ENCODE results near the gene TGDS.

Gene TGDS

DNA sequence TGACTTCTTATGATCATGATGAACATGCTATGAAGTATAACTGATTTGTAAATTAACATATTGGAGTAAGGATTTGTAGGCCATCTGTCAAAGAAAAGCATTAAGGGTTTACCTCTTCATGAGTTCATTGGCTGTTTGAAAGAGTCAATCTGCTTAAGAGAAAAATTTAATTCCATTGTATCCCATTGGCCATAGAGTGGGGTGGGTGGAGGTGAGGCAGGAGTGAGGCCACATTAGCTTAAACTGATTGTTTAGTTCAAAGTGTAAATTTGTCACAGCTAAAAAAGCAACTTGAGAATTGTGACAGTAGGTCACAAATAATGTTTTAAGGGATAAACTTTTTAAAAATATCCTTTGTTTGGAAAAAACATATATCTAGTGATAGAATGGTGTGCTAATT, 17.1 kb upstream of the TGDS start:
- peaks cover 41% of the 10 kb centered on the region for H3K36me3 ChIP-seq (ENCODE audit: insufficient read depth, low read length)

DNA sequence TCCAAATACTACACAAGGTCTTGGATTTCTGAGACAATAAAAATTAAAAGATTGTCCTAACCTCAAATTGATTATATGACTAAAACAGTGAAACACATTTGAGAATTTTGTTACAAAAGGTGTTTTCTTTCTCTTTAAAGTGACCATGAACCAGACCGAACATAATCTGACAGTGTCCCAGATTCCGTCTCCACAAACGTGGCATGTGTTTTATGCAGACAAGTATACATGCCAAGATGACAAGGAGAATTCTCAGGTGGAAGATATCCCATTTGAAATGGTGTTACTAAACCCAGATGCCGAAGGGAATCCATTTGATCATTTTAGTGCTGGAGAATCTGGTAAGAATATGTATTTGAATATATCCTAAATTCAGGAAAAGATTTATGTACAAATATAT, 16.1 kb upstream of the TGDS start:
- Histone ChIP-seq H3K4me1 (ENCODE audit: insufficient read depth, low read length) (no peaks in the 10 kb centered on the region), H3K9me3 (ENCODE audit: low read length) (peaks cover 2% of the 10 kb centered on the region), H3K27me3 (ENCODE audit: insufficient read depth, low read length) (no peaks in the 10 kb centered on the region), H3K36me3 (ENCODE audit: insufficient read depth, low read length) (peaks cover 51% of the 10 kb centered on the region), H2AFZ (ENCODE audit: low read depth, low read length) (no peak overlapping the region), H3K4me3 (ENCODE audit: low read length) (no peak overlapping the region)

More for the DNA sequence above, 17.1 kb upstream of the TGDS start:
- Histone ChIP-seq H2AFZ (ENCODE audit: low read depth, low read length) (no peak overlapping the region), H3K4me1 (ENCODE audit: insufficient read depth, low read length) (peaks cover 2% of the 10 kb centered on the region), H3K4me3 (ENCODE audit: low read length) (no peak overlapping the region), H3K27me3 (ENCODE audit: insufficient read depth, low read length) (no peaks in the 10 kb centered on the region), H3K9me3 (ENCODE audit: low read length) (peaks cover 2% of the 10 kb centered on the region)

DNA sequence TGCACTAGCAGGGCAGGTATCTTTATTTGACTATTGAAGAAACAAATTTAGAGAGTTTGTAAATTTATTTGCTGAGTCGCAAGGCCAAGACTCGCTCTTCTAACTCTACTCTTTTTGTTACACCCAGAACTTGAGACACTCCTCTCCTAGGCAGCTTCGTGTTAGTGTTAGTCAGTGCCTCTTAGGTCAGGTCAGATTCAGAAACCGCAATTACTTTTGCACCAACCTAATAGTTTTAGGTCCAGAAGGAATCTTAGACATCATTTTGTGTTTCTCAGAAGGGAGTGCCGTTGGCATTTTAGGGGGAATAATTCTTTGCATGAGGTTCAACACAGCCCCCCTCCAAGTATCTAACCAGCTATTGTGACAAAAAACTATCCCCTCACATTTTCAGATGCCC, 14.5 kb upstream of the TGDS start:
- H2AFZ ChIP-seq (ENCODE audit: low read depth, low read length): no peak overlapping the region
- no peaks in the 10 kb centered on the region for H3K4me1 ChIP-seq (ENCODE audit: insufficient read depth, low read length)
- H3K9me3 ChIP-seq (ENCODE audit: low read length): peaks cover 2% of the 10 kb centered on the region
- H3K27me3 ChIP-seq (ENCODE audit: insufficient read depth, low read length): no peaks in the 10 kb centered on the region
- no peak overlapping the region for H3K4me3 ChIP-seq (ENCODE audit: low read length)
- H3K36me3 ChIP-seq (ENCODE audit: insufficient read depth, low read length): peaks cover 65% of the 10 kb centered on the region

DNA sequence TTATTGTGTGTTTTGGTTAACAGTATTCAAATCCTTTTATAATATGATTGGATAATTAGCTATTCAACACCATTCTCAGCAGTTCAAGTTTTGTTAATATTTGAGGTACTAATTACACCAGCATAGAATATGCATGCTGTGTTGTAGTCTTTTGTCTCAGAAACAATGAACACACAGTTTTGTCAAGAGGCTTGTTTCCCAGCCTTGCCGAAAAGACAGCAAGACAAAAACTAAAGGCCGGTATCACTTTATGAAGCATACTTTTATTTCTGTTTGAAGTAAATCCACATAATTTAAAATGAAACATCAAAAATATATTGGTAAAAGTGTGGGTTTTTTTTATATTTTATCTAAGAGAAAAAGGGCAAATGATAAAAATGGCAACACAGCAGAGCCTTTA, 13.2 kb upstream of the TGDS start:
- peaks cover 2% of the 10 kb centered on the region for H3K9me3 ChIP-seq (ENCODE audit: low read length)
- H3K36me3 ChIP-seq (ENCODE audit: insufficient read depth, low read length): peaks cover 68% of the 10 kb centered on the region
- H3K27me3 ChIP-seq (ENCODE audit: insufficient read depth, low read length): no peaks in the 10 kb centered on the region
- H3K4me3 ChIP-seq (ENCODE audit: low read length): no peak overlapping the region
- H3K4me1 ChIP-seq (ENCODE audit: insufficient read depth, low read length): no peaks in the 10 kb centered on the region
- H2AFZ ChIP-seq (ENCODE audit: low read depth, low read length): no peak overlapping the region

DNA sequence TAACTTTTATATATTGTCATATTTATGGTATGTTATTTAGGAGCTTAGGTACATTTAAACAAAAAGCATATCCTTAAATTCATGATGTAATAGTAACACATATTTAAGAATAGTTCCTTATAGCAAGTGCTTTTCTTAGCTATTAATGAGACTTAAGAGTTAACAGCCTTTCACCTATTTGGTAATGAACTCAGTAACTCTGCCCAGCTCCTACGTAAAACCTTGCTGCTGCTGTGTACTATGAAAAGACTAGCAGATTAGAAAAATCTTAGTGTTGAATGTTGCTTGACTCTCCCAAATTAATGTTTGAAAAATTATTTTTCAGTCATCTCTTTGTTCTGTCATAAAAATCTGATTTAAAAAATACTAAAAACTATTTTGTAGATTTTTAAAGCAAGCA, 12.6 kb upstream of the TGDS start:
- Histone ChIP-seq H3K4me1 (ENCODE audit: insufficient read depth, low read length) (no peaks in the 10 kb centered on the region), H2AFZ (ENCODE audit: low read depth, low read length) (no peak overlapping the region), H3K27me3 (ENCODE audit: insufficient read depth, low read length) (no peaks in the 10 kb centered on the region), H3K4me3 (ENCODE audit: low read length) (no peak overlapping the region), H3K36me3 (ENCODE audit: insufficient read depth, low read length) (peaks cover 63% of the 10 kb centered on the region), H3K9me3 (ENCODE audit: low read length) (peaks cover 2% of the 10 kb centered on the region)

DNA sequence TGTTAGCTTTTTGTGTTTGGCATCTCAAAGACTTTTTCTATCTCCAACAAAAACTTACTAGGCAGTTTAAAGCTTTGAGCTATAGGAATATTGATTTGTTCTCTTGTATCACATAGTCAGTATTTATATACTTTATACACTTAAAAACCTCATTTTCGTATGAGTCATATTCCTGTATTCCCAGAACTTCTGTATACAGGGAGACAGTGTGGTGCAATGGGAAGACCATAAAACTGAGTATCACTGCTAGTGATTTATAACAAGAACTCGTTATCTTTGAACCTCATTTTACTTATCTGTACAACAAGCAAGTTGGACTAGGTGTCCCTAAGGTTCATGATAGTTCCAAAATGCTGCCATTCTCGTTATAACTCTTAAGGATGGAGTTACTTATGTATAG, 12.0 kb upstream of the TGDS start:
- peaks cover 59% of the 10 kb centered on the region for H3K36me3 ChIP-seq (ENCODE audit: insufficient read depth, low read length)
- no peak overlapping the region for H2AFZ ChIP-seq (ENCODE audit: low read depth, low read length)
- no peaks in the 10 kb centered on the region for H3K27me3 ChIP-seq (ENCODE audit: insufficient read depth, low read length)
- H3K4me3 ChIP-seq (ENCODE audit: low read length): no peak overlapping the region
- peaks cover 5% of the 10 kb centered on the region for H3K4me1 ChIP-seq (ENCODE audit: insufficient read depth, low read length)
- peaks cover 2% of the 10 kb centered on the region for H3K9me3 ChIP-seq (ENCODE audit: low read length)

DNA sequence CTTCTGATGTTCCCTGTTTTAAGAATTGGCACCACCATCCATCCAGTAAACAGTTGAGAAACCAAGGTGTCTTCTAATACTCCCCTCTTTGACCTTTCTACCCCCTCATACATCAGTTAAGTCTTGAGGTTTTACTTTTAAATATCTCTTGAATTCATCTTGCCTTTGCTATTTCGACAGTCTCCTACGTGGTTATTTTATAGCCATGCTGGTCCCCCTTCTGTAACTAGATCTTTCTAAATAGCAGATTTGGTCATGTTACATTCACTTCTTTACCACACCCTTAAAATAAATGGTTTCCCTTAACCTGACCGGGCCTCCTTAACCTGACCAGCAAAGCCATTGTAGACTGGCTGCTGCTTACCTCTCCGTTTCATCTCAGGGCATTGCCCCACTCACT, 11.1 kb upstream of the TGDS start:
- no peak overlapping the region for H2AFZ ChIP-seq (ENCODE audit: low read depth, low read length)
- peaks cover 10% of the 10 kb centered on the region for H3K4me1 ChIP-seq (ENCODE audit: insufficient read depth, low read length)
- peaks cover 50% of the 10 kb centered on the region for H3K36me3 ChIP-seq (ENCODE audit: insufficient read depth, low read length)
- no peaks in the 10 kb centered on the region for H3K27me3 ChIP-seq (ENCODE audit: insufficient read depth, low read length)
- peaks cover 2% of the 10 kb centered on the region for H3K9me3 ChIP-seq (ENCODE audit: low read length)
- H3K4me3 ChIP-seq (ENCODE audit: low read length): no peak overlapping the region

DNA sequence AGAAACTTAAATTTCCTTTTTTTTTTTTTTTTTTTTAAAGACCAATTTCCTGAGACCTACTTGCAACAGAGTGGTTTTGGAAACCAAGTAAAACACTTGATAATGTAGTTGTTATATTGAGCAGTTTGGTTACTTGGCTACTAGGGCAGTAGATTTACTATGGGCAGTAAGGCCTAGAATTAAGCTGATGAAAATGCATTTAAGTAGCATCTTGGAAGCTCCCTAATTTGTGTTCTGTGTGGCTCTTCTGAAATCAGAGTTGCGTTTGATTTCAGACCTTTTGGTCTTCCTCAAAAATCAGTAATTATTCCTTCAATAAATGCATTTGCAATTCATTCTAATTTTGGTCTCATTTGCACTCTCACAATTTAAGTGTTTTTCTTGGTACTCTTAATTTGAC, 6.5 kb upstream of the TGDS start:
- peaks cover 12% of the 10 kb centered on the region for H3K4me1 ChIP-seq (ENCODE audit: insufficient read depth, low read length)
- H3K36me3 ChIP-seq (ENCODE audit: insufficient read depth, low read length): peaks cover 22% of the 10 kb centered on the region
- H2AFZ ChIP-seq (ENCODE audit: low read depth, low read length): peak overlapping the region; percentile 83
- peaks cover 3% of the 10 kb centered on the region for H3K9me3 ChIP-seq (ENCODE audit: low read length)
- peak overlapping the region; percentile 98 for H3K4me3 ChIP-seq (ENCODE audit: low read length)
- H3K27me3 ChIP-seq (ENCODE audit: insufficient read depth, low read length): no peaks in the 10 kb centered on the region

DNA sequence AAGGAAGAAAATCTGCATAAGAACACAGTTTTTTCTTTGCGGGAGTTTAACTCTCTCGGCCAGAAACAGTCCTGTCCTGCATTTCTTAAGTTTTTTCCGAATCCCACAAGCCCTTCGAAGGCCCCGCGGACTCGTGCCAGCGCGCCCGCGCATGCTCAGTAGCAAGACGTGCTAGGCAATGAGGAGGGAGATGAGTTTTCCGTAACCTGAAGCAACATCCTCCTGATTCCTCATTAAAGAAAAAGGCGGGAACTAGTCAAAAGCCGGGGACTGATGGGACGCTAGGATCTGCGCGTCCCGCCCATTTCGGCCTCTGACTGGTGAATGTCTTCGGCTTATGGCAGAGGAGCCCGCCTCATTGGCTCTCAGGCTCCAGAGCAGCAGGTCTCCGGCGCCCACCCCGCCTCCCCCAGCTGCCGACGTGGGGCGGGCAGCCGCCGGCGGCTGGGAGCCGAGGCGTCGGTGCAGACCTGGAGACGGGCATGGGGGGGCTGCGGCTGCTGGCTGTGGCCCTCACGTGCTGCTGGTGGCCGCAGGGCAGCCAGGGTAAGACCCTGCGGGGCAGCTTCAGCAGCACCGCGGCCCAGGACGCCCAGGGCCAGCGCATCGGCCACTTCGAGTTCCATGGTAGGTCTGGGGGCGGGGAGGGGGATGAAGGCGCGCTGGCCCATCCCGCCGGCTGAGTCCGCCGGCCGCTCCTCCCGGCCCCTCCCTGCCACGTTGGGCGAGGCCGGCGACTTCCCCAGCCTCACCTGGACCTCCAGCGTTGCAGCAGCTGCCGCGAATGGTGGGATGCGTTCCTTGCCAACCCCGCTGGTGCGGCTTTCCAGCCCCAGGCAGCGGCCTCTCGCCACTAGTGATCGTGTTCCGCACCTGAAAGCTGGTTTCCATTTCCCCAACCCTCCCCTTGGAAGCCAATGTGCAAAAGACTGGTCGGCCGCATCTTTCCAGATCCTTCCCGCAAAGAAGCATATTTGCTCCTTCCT, 5.8 kb upstream of the TGDS start, which contains the start of gene GPR180:
TSS of gene GPR180 (plus strand) at position 412 of the 986 bp plus-strand sequence. CDS start at position 483, 71 bp downstream.
- peak within 1 kb of the TSS; percentile 98 for H3K4me3 ChIP-seq (ENCODE audit: low read length)
- no peaks in the 10 kb centered on the region for H3K27me3 ChIP-seq (ENCODE audit: insufficient read depth, low read length)
- peaks cover 12% of the 10 kb centered on the region for H3K4me1 ChIP-seq (ENCODE audit: insufficient read depth, low read length)
- peaks cover 15% of the 10 kb centered on the region for H3K36me3 ChIP-seq (ENCODE audit: insufficient read depth, low read length)
- H2AFZ ChIP-seq (ENCODE audit: low read depth, low read length): peak within 1 kb of the TSS; percentile 83
- H3K9me3 ChIP-seq (ENCODE audit: low read length): peaks cover 3% of the 10 kb centered on the region

DNA sequence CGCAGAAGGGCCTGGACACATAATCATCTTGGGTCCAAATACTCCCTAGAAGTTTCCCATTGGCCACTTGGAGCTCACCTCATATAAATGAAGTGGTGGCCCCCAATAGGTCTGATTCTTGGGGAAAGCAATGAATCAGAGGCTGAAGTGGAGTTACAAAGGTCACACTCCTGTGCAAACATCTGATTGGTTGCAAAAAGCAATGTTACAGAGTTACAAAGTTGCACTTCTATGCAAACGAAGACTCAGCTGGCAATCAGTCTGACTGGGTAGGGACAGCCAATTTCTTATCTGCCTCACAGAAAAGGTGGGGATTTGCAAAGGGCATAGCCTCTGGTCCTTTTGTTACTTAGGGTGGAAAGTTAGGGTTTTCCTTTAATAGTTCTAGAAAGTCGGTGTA, 3.9 kb upstream of the TGDS start:
- Histone ChIP-seq H2AFZ (ENCODE audit: low read depth, low read length) (no peak overlapping the region), H3K9me3 (ENCODE audit: low read length) (peaks cover 3% of the 10 kb centered on the region), H3K36me3 (ENCODE audit: insufficient read depth, low read length) (no peaks in the 10 kb centered on the region), H3K4me3 (ENCODE audit: low read length) (no peak overlapping the region), H3K27me3 (ENCODE audit: insufficient read depth, low read length) (no peaks in the 10 kb centered on the region), H3K4me1 (ENCODE audit: insufficient read depth, low read length) (peaks cover 22% of the 10 kb centered on the region)

DNA sequence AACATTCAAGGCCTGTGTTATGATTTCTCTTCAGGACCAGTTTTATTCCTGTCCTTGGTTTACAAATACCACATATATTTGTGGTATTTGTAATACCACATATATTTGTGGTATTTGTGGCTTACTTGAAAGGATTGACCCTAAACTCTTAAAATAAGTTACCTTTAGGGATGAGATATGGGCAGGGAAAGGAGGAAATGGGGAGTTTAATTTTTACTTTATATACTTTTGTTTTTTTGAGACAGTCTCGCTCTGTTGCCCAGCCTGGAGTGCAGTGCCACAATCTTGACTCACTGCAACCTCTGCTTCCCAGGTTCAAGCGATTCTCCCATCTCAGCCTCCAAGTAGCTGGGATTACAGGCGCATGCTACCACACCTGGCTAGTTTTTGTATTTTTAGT, 2.3 kb upstream of the TGDS start:
- no peak overlapping the region for H2AFZ ChIP-seq (ENCODE audit: low read depth, low read length)
- peaks cover 3% of the 10 kb centered on the region for H3K9me3 ChIP-seq (ENCODE audit: low read length)
- no peaks in the 10 kb centered on the region for H3K27me3 ChIP-seq (ENCODE audit: insufficient read depth, low read length)

DNA sequence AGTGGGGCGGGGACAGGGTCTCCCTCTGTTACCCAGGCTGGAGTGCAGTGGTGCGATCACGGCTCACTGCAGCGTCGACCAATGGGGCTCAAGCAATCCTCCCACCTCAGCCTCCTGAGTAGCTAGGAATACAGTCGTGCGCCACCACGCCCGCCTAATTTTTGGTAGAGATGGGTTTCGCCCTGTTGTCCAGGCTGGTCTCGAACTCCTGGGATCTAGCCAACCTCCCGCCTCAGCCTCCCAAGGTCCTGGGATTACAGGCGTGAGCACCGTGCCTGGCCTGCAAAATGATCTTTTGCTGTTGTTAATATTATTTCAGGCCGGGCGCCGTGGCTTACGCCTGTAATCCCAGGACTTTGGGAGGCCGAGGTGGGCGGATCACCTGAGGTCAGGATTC, 621 bp upstream of the TGDS start:
- peak overlapping the region; percentile 49 for H2AFZ ChIP-seq (ENCODE audit: low read depth, low read length)
- H3K36me3 ChIP-seq (ENCODE audit: insufficient read depth, low read length): peaks cover 14% of the 10 kb centered on the region
- peaks cover 21% of the 10 kb centered on the region for H3K4me1 ChIP-seq (ENCODE audit: insufficient read depth, low read length)
- no peaks in the 10 kb centered on the region for H3K27me3 ChIP-seq (ENCODE audit: insufficient read depth, low read length)
- peaks cover 3% of the 10 kb centered on the region for H3K9me3 ChIP-seq (ENCODE audit: low read length)
- H3K4me3 ChIP-seq (ENCODE audit: low read length): peak overlapping the region; percentile 81

More for the DNA sequence above, 2.3 kb upstream of the TGDS start:
- H3K4me1 ChIP-seq (ENCODE audit: insufficient read depth, low read length): peaks cover 29% of the 10 kb centered on the region
- H3K36me3 ChIP-seq (ENCODE audit: insufficient read depth, low read length): peaks cover 3% of the 10 kb centered on the region
- no peak overlapping the region for H3K4me3 ChIP-seq (ENCODE audit: low read length)

DNA sequence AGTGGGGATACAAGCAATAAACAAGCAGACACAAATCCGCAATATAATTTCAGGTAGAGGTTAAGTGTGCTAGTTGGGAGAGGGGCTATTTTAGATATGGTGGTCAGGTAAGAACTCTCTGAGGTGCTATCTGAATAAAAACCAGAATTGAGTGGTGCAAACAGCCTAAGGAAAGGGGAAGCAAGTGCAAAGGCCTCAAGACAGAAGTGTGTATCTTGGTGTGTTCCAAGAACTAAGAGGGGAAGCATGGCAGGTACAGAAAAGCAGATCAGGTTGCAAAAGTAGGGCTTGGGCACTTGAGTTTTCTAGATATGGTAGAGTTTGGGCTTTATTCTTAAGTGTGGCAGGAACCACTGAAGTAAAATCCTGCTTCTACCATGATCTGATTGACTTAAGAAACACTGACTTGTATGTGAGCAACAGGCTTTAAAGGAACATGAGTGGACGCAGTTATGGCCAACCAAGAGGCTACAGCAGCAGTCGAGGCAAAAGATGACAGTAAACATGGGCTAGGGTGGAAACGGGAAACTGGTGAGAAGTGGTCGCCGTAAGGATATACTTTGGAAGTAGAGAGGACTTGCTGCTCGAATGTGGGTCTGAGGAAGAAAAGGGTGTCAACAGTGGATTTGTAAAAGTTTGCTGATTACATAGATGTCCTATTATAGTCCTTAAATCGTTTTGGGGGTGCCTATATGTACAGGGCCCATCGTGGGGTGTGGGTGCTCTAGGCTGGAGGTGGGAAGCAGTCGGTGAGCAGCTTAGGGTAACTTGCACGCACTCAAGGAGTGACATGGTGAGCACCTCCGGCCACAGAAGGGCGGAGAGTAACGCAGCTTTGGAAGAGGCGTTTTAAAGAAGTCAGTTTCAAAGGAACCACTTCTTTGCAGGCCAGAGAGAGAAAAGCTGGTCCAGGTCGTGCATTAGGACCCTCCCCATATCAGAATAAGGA, 677 bp downstream of the TGDS start:
- Histone ChIP-seq H3K4me3 (ENCODE audit: low read length) (peak overlapping the region; percentile 81), H3K36me3 (ENCODE audit: insufficient read depth, low read length) (peaks cover 21% of the 10 kb centered on the region), H3K4me1 (ENCODE audit: insufficient read depth, low read length) (peaks cover 19% of the 10 kb centered on the region), H3K9me3 (ENCODE audit: low read length) (no peaks in the 10 kb centered on the region), H3K27me3 (ENCODE audit: insufficient read depth, low read length) (no peaks in the 10 kb centered on the region), H2AFZ (ENCODE audit: low read depth, low read length) (peak overlapping the region; percentile 49)
